Measurements from ENCODE around the gene APC2.

The APC2 gene

DNA sequence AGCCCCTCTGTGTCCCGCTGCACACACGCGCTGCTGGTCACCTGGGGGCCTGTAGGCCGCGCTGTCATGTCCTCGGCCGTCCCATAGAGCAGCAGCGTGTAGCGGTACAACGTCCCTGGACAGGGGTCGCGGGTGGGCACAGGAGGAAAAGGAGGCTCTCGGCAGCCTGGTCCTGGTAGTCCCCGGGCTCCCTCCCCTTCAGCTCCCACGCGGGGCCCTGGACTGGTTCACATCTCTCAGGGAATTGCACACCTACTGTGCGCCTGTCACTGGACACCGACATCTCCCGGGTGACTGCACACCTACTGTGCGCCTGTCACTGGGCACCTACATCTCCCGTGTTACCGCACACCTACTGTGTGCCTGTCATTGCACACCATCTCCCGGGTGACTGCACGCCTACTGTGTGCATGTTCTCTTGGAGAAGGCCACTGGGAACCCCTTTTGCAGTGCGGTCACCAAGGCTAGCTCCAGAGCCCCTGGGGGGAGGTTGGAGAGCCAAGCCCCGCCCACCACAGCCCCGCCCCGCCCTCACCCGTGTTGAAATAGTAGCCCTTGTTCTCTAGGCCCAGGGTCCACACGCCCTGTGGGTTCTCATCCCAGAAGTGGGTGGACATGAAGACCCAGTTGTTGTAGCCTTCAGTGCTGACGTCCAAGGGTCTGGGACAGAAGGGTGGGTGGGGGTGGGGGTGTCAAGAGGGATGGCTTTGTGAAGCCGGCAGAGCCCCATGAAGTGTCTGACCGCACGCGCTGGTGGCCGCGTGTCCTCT is 32.6 kb downstream of the APC2 start:
- DNase-seq, result no peak

DNA sequence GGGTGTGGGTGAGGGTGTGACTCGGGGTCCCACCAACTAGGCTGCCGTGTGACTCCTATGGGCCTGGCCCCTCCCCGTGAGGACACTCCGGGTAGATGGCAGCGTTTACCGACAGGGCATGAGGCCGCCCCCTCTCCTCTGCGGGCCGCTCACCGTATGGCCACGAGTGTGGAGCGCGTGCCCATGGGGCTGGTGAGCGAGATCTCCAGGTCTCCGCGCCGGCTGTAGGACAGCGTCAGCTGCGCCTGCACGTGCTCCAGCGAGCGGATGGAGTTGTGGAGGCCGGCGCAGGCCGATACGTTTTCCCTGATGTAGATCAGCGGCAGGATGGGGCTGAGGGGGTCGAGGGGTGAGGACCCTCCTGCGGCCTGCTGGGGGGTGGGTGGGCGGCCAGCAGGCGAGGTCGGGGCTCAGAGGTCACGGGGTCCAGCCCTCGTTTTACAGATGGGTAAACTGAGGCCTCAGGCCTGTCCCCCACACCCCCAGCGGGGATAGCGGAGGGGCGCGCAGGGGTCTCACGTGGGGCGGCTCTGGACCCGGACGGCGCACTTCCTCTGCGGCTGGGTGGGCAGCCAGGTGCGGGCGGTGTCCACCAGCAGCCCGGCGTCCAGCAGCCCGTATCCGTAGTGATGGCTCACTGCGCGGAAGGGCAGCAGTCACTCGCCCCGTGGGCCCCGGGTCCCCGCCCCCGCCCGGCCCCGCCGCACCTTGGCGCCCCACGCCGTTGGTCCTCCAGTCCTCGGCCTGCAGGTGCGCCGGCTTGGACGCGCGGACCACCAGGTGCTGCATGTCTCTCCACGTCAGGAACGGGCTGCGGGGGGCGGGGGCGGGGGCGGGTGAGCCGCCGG is 33.4 kb downstream of the APC2 start:
- DNase-seq, result no peak

DNA sequence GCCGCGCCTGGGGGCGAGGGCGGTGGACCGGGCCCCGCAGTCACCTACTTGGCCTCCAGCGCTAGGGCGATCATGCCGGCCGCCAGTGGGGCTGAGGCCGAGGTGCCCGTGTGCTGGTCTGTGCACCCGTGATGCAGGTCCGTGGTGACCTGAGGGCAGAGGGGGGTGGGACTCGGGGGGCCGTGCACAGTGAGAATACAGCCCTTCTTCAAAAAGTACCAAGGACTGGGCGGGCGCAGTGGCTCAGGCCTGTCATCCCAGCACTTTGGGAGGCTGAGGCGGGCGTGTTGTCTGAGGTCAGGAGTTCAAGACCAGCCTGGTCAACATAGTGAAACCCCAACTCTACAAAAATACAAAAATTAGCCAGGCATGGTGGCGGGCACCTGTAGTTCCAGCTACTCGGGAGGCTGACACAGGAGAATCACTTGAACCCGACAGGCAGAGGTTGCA is 34.1 kb downstream of the APC2 start:
- no peak for DNase-seq

DNA sequence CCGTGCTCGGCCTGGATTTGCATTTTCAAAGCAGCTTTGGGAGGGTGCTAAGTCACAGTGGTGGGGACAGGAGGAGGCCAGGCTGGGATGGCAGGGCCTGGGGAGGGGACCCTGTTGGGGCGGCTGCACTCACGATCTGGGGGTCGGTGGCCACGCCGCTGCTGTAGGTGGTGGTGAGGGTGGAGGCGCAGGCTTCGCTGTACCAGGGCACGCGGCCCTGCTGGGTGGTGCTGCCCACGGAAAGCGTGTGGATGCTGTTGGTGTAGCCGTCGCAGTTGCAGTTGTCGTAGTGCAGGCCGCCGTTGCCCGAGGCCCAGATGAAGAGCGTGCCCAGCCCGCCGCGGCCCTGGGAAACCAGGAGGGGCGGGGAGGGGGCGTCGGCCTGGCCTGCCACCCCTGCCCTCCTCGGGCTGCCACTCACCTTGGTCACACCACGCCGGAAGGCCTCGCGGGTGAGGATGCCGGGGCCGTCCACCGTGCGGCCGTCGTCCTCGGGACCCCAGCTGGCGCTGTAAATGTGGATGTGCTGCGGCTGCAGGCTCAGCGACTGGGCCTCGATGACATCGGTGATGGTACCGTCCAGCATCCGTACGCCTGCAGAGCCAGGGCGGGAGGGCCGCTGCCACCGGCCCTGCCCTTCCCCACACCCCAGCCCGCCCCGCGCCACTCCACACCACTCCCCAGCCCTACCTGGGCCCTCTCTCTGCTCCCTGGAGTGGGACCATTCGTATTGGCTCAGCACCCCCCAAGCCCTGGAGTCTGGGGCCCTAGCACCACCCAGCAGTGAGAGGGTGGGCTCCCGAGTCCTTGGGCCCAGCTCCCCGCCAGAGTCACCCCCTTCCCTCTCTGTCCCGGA is 37.0 kb downstream of the APC2 start:
- no peak for DNase-seq

DNA sequence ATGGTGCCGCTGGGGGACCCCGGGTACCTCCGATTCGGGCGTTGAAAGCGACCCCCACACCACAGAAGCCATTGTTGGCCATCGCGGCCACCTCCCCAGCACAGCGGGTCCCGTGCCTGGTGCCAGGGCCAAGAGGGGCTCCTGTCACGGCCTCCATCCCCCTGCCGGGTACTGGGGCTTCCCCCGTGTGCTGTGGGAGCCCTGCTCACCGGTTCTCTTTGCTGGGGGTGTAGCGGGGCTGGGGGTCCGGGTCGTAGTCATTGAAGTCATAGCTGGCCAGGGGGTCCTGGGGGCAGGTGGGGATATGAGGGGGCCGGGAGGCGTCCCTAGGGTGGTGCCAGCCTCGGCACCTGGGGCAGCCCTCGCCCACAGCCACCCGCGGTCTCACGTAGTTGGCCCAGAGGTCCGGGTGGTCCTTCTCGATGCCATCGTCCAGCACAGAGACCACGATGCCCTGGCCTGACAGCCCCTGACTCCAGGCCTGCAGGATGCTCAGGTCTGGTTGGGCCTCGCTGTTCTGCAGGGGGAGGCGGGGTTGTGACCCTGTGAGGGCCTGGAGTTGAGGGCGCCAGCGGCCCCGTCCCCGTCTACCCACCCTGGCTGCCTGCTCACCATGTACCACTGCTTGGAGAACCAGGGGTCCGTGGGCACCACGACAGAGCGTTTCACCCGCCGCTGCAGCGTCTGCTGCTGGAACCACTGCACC is 37.8 kb downstream of the APC2 start:
- DNase-seq, result no peak

DNA sequence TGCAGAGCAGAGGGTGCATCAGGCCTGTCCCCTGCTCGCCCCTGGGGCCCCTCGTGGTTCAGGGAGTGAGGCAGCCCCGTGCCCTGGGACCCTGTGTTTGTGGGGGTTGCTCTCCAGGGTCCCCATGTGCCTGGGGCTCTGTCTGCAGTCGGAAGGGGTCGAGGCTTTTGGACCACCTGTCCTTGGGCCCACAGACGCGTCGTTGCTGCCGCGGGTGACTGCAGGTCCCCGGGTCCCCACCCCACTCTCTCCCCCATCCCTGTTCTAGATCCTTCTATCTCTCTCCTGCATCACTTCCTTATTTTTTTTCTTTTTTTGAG is 38.3 kb downstream of the APC2 start:
- no peak for DNase-seq

DNA sequence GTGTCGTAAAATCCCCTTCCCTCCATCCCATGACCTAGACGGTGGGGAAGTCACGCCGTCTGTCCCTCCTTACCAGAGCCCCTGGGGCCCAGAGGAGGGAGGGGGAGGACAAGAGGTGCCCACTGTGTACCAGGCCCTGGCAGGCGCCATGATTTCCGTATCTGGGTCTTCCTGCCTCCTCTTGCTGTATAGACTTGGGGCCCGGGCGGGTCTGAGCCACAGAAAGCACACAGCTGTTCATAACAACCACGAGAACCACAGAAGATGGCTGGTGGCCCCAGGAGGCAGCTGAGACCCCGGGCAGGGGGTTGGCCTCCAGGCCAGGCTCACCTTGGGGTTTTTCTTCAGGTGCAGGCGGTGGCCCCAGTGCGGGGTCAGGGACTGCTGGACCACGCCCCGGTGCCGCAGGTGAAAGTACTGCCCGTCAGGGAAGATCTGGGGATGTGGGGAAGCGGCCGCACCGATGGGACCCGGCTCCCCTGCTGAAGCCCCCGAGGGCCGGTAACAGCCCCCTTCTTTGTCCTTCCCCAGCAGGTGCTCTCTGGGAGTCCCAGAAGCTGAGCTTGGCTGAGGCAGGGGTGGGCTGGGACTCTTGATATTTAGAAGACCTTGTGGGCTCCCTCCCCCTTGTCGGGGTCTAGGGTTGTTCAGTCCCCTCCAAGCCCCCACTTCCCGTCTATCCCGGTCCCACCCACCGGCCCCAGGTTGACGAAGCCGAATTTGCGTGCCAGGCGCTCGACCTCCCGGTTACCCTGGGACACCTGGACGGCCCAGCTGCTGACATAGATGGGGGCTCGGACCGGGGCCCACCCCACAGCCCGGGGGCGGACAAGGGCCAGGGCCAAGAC is 39.8 kb downstream of the APC2 start:
- no peak for DNase-seq

DNA sequence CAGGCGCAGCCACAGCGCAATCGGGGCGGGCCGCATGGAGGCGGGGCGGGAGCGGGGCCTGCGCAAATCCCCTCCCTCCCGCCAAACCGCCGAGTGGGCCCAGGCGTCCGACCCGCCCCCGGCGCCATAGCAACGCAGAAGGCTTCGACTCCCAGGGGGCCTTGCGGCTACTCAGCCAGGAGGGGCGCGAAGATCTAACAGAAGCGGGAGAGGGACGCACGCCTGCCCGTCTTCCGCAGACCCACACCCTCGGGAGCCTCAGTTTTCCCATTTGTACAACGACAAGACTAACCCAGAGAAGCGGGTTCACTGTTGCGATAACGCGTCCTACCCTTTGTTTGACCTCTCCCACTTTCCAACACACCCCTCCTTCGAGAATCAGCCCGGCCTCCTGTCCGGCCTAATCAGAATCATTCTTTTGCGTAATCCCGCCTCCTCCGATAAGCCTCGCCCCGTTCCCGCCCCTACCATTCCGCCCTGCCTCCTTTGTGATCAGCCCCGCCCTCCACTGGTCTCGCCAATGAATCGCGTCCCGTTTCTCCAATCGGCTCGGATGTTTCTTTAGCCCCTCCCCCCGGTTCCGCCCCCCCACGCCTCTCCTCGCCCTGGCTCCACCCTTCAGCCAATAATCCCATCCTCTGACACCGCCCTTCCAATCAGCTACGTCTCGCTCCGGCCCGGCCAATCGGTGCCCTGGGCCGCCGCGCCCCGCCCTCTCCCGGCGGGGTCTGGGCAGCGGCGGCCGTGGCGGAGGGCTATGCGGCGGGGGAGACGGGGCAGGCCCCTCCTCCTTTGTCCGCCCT is 40.6 kb downstream of the APC2 start, which contains the start of gene PCSK4:
Gene PCSK4, minus strand, starts transcription at position 40 of the 803 bp plus-strand sequence. Its CDS starts 4 bp downstream, at position 36.
- DNase-seq, result peak; percentile 99

DNA sequence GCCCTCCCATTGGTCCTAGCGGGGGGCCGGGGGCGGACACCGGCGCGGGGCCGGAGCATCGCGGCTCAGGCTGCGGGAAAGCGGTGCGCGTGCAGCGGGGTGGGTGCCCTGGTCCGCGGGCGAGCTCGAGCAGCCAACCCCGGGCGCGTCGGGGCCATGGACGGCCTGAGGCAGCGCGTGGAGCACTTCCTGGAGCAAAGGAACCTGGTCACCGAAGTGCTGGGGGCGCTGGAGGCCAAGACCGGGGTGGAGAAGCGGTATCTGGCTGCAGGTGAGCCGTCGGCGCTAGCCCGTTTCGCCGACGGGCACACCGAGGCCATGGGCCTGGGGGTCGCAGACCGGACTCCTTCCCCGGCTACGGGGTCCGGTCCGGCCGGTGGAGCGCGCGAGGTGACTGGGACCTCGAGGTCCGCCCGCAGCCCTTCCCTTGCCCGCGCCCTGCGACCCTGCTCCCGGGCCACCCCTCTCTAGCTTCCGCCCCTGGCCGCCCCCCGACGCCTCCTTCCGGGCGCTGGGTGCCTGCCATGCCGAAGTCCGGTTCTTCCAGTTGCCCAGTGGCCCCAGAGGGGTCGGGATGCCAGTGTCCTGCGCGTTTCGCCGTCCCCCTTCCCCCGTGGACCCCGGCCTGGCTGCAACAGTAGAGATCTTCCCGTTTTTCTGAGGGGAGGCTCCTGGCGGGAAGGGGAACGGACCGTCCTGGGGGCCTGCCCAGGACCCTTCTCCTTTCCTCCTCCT is 41.4 kb downstream of the APC2 start, which contains the start of gene REEP6:
Gene REEP6, plus strand, starts transcription at position 68 of the 735 bp plus-strand sequence. Its CDS starts 89 bp downstream, at position 157.
- DNase-seq, result no peak

DNA sequence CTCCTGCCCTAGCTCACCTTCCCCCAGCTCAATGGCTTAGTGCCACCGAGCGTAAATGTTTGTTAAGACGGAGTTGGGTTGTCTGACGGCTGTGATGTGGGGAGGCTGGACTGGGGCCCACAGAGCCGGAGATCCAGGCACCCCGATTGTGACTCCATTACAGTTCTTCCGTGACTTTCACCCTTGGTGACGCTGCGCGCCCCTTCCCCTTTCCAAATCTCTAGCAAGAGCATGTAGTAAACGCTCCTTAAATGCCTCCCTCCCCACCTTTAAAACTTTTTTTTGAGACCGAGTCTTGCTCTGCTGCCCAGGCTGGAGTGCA is 41.9 kb downstream of the APC2 start:
- no peak for DNase-seq

DNA sequence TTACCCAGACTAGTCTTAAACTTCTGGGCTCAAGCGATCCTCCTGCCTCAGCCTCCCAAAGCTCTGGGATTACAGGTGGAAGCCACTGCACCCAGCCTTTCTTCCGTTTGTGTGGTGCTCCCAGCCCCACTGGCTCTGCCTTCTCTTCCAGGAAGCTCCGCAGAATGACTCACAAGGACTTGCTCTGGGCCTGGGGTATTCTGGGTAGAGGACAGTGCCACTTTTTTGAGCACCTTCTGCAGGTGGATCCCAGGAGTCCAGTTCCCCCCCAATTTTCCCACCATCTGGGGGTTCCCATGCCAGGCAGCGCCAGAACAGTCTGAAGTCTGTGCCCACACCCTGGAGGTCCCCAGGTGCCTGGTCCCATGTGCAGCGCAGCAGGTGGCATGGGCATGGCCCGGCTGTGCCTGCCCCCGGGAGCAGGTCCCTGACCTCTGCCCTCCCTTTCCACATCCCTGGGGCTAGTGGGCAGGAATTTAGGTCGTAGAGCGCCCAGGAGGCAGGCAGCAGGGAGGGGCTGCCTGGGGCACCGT is 42.6 kb downstream of the APC2 start:
- no peak for DNase-seq

DNA sequence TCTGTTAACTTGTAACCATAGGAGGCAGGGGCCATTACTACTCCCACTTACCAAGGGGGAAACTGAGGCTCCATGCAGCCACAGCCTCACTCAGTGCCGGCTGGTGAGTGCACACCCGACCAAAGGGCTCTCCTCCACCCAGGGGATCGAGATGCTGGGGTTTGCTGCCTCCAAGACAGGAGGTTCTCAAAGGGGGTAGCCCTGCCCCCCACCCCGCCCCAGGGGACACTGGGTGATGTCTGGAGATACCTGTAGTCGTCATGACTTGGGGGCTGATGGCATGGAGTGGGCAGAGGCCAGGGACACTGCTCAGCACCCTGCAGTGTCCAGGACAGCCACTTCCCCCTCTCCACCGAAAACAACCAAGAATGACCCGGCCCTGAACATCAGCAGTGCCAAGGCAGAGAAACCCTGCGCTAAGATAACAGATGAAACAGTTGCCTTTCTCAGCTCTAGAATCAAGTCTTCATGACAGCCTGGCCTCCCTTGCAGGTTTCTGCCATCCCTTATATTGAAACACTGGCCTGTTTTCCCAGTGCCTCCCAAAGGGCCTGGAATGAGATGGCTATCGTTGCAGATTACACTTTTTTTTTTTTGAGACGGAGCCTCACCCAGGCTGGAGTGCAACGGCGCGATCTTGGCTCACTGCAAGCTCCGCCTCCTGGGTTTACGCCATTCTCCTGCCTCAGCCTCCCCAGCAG is 44.3 kb downstream of the APC2 start:
- no peak for DNase-seq

DNA sequence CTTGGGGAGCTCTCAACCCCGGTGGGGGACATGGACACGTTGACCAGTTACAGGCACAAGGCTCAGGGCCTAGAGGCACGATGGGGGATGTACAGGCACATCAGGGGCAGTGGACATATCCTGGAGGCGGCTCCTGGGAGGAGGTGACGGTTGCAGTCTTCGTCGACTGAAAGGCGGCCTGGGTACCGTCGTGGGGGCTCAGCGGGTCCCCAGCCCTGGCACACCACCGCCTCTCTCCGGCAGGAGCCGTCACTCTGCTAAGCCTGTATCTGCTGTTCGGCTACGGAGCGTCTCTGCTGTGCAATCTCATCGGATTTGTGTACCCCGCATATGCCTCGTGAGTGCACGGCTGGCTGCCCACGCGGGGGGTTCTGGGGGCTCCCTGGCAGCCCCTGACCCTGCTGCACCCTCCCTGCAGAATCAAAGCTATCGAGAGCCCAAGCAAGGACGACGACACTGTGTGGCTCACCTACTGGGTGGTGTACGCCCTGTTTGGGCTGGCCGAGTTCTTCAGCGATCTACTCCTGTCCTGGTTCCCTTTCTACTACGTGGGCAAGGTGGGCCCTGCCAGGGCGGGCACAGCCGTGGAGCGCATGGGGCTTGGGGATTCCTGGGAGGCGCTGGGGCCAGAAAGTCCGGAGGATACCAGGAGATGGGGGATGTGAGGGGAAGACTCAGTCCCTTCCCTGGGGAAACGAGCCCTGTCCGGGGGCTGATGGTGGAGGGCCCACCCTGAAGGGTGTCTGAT is 45.3 kb downstream of the APC2 start:
- no peak for DNase-seq

DNA sequence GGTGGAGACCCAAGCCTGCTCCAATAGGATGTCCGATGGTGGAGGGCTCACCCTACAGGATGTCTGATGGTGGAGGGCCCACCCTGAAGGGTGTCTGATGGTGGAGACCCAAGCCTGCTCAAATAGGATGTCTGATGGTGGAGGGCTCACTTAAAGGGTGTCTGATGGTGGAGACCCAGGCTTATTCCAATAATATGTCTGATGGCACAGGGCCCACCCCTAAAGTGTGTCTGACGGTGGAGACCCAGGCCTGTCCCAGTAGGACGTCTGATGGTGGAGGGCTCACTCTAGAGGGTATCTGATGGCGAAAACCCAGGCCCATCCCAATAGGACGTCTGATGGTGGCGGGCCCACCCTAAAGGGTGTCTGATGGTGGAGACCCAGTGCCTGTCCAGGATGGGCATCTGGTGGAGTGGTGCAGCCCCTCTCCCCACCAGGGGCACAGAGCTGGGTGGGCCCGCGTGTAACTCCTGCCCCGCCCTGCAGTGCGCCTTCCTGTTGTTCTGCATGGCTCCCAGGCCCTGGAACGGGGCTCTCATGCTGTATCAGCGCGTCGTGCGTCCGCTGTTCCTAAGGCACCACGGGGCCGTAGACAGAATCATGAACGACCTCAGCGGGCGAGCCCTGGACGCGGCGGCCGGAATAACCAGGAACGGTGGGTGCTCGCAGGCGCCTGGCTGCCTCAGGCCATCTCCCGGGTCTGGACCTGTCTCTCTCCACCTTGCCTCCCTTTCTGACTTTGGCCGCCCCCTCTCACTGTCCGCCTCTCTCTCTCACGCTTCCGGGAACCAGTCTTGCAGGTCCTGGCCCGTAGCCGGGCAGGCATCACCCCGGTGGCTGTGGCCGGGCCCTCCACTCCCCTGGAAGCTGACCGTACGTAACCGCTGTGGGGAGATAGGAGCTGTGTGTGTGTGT is 46.1 kb downstream of the APC2 start:
- DNase-seq, result no peak

DNA sequence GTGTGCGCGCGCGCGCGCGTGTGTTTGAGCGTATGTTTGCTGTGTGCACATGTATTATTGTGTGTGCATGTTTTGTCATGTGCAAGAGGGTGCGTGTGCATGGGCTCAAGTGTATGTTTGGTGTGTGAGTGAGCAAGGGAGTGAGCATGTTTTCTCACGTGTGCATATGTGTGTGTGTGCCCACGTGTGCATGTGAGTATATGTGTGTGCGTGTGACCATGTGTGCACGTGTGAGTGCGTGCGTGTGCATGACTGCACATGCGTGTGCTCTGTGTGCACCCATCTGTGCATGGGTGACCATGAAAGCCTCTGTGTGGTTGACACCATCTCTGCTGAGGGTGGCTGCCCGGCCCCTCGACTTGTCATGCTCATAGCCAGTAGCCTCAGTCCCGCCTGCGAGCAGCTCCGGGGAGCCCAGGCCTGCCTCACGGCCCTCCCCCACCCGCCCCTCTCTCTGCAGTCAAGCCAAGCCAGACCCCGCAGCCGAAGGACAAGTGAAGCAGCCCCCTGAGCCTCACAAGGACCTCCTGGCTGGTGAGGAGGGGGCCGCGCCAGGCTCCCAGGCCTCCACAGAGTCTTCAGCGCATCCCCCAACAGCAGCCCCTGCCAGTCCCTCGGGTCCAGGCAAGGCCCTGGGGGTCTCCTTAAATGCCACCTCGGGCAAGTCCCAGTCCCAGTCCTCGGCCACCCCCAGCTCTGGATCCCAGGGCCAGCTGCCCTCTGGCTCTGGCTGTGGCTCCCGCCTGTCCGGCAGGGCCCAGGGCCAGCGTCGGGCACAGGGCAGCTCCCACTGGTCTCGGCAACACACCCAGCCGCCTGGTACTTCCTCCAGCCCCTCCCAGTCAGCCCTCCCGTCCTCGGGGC is 47.0 kb downstream of the APC2 start:
- no peak for DNase-seq
